ENCODE data around the gene RIPK4.

Gene RIPK4

GRCh38 chr21:41759926-41760325, 6.9 kb downstream of the RIPK4 start:
- no peak overlapping the region for H3K27ac Mint-ChIP-seq
- no peaks in the 10 kb centered on the region for H3K9me3 Mint-ChIP-seq
- H3K4me3 Mint-ChIP-seq, result no peak overlapping the region
- DNase-seq, result no peak
- H3K27me3 Mint-ChIP-seq, result peaks cover 63% of the 10 kb centered on the region
- no peaks in the 10 kb centered on the region for H3K36me3 Mint-ChIP-seq
- CTCF ChIA-PET, result no interaction called here
- peaks cover 5% of the 10 kb centered on the region for H3K4me1 Mint-ChIP-seq

- Mint-ChIP-seq H3K27me3 (peaks cover 58% of the 10 kb centered on the region), H3K36me3 (no peaks in the 10 kb centered on the region), H3K9me3 (no peaks in the 10 kb centered on the region), H3K4me1 (peaks cover 5% of the 10 kb centered on the region), H3K4me3 (no peak overlapping the region), H3K27ac (no peak overlapping the region)
- CTCF ChIA-PET, result interaction anchor here (1.0 kb wide), 1 partner anchor 57 kb away, joined by 3 read pairs; no protein-coding TSS in a partner anchor
- no peak for DNase-seq
Observed at GRCh38 chr21:41759214-41759840, 7.5 kb downstream of the RIPK4 start.

GRCh38 chr21:41758550-41758949, 8.3 kb downstream of the RIPK4 start:
- Mint-ChIP-seq H3K9me3 (no peaks in the 10 kb centered on the region), H3K4me3 (no peak overlapping the region), H3K4me1 (peaks cover 5% of the 10 kb centered on the region), H3K36me3 (no peaks in the 10 kb centered on the region), H3K27ac (no peak overlapping the region), H3K27me3 (peaks cover 53% of the 10 kb centered on the region)
- CTCF ChIA-PET, result interaction anchor here (1.0 kb wide), 1 partner anchor 58 kb away, joined by 3 read pairs; no protein-coding TSS in a partner anchor
- no peak for DNase-seq

GRCh38 chr21:41755934-41756773, 10.7 kb downstream of the RIPK4 start:
- H3K27me3 Mint-ChIP-seq, result peaks cover 42% of the 10 kb centered on the region
- no peak overlapping the region for H3K27ac Mint-ChIP-seq
- H3K4me3 Mint-ChIP-seq, result no peak overlapping the region
- DNase-seq, result no peak
- H3K36me3 Mint-ChIP-seq, result no peaks in the 10 kb centered on the region
- H3K9me3 Mint-ChIP-seq, result no peaks in the 10 kb centered on the region
- CTCF ChIA-PET, result interaction anchor here (1.1 kb wide), 1 partner anchor 146 kb away, joined by 3 read pairs; no protein-coding TSS in a partner anchor
- H3K4me1 Mint-ChIP-seq, result no peaks in the 10 kb centered on the region

GRCh38 chr21:41755258-41755933, 11.5 kb downstream of the RIPK4 start:
- H3K4me3 Mint-ChIP-seq, result no peak overlapping the region
- peaks cover 34% of the 10 kb centered on the region for H3K27me3 Mint-ChIP-seq
- CTCF ChIA-PET, result no interaction called here
- H3K9me3 Mint-ChIP-seq, result no peaks in the 10 kb centered on the region
- no peaks in the 10 kb centered on the region for H3K4me1 Mint-ChIP-seq
- no peak for DNase-seq
- no peak overlapping the region for H3K27ac Mint-ChIP-seq
- H3K36me3 Mint-ChIP-seq, result no peaks in the 10 kb centered on the region

- no peaks in the 10 kb centered on the region for H3K4me1 Mint-ChIP-seq
- CTCF ChIA-PET, result no interaction called here
- H3K27me3 Mint-ChIP-seq, result peaks cover 25% of the 10 kb centered on the region
- no peak overlapping the region for H3K27ac Mint-ChIP-seq
- no peaks in the 10 kb centered on the region for H3K36me3 Mint-ChIP-seq
- no peak for DNase-seq
- H3K9me3 Mint-ChIP-seq, result no peaks in the 10 kb centered on the region
- H3K4me3 Mint-ChIP-seq, result no peak overlapping the region
Observed at GRCh38 chr21:41754479-41754891, 12.4 kb downstream of the RIPK4 start.

- CTCF ChIA-PET, result no interaction called here
- no peak overlapping the region for H3K4me3 Mint-ChIP-seq
- H3K9me3 Mint-ChIP-seq, result no peaks in the 10 kb centered on the region
- no peaks in the 10 kb centered on the region for H3K36me3 Mint-ChIP-seq
- DNase-seq, result no peak
- H3K4me1 Mint-ChIP-seq, result no peaks in the 10 kb centered on the region
- peaks cover 17% of the 10 kb centered on the region for H3K27me3 Mint-ChIP-seq
- H3K27ac Mint-ChIP-seq, result no peak overlapping the region
Observed at GRCh38 chr21:41753006-41753898, 13.6 kb downstream of the RIPK4 start.

GRCh38 chr21:41752231-41752681, 14.6 kb downstream of the RIPK4 start:
- no peaks in the 10 kb centered on the region for H3K4me1 Mint-ChIP-seq
- no peak for DNase-seq
- CTCF ChIA-PET, result no interaction called here
- H3K27ac Mint-ChIP-seq, result no peak overlapping the region
- H3K27me3 Mint-ChIP-seq, result peaks cover 17% of the 10 kb centered on the region
- no peaks in the 10 kb centered on the region for H3K9me3 Mint-ChIP-seq
- H3K4me3 Mint-ChIP-seq, result no peak overlapping the region
- H3K36me3 Mint-ChIP-seq, result no peaks in the 10 kb centered on the region

- no peak overlapping the region for H3K4me3 Mint-ChIP-seq
- CTCF ChIA-PET, result no interaction called here
- no peaks in the 10 kb centered on the region for H3K4me1 Mint-ChIP-seq
- DNase-seq, result no peak
- H3K36me3 Mint-ChIP-seq, result no peaks in the 10 kb centered on the region
- H3K9me3 Mint-ChIP-seq, result no peaks in the 10 kb centered on the region
- H3K27me3 Mint-ChIP-seq, result peaks cover 17% of the 10 kb centered on the region
- no peak overlapping the region for H3K27ac Mint-ChIP-seq
Observed at GRCh38 chr21:41751611-41752011, 15.2 kb downstream of the RIPK4 start.

- Mint-ChIP-seq H3K4me3 (no peak overlapping the region), H3K36me3 (no peaks in the 10 kb centered on the region), H3K27ac (no peak overlapping the region), H3K9me3 (no peaks in the 10 kb centered on the region), H3K4me1 (no peaks in the 10 kb centered on the region), H3K27me3 (peaks cover 17% of the 10 kb centered on the region)
- no peak for DNase-seq
- CTCF ChIA-PET, result no interaction called here
Observed at GRCh38 chr21:41750532-41751151, 16.2 kb downstream of the RIPK4 start.

GRCh38 chr21:41750051-41750450, 16.8 kb downstream of the RIPK4 start:
- no peaks in the 10 kb centered on the region for H3K9me3 Mint-ChIP-seq
- DNase-seq, result no peak
- no peaks in the 10 kb centered on the region for H3K4me1 Mint-ChIP-seq
- H3K27ac Mint-ChIP-seq, result no peak overlapping the region
- no peak overlapping the region for H3K4me3 Mint-ChIP-seq
- CTCF ChIA-PET, result no interaction called here
- H3K27me3 Mint-ChIP-seq, result peaks cover 17% of the 10 kb centered on the region
- H3K36me3 Mint-ChIP-seq, result no peaks in the 10 kb centered on the region

- CTCF ChIA-PET, result no interaction called here
- no peak for DNase-seq
- Mint-ChIP-seq H3K36me3 (no peaks in the 10 kb centered on the region), H3K27me3 (peaks cover 15% of the 10 kb centered on the region), H3K27ac (no peak overlapping the region), H3K9me3 (no peaks in the 10 kb centered on the region), H3K4me1 (no peaks in the 10 kb centered on the region), H3K4me3 (no peak overlapping the region)
Observed at GRCh38 chr21:41749286-41749685, 17.6 kb downstream of the RIPK4 start.

GRCh38 chr21:41747943-41748738, 18.7 kb downstream of the RIPK4 start:
- Mint-ChIP-seq H3K27ac (no peak overlapping the region), H3K27me3 (peaks cover 9% of the 10 kb centered on the region), H3K36me3 (no peaks in the 10 kb centered on the region), H3K4me1 (no peaks in the 10 kb centered on the region), H3K4me3 (no peak overlapping the region), H3K9me3 (no peaks in the 10 kb centered on the region)
- CTCF ChIA-PET, result interaction anchor here (0.6 kb wide), 1 partner anchor 15 kb away, joined by 3 read pairs; no protein-coding TSS in a partner anchor
- no peak for DNase-seq

Data from activated naive CD4-positive, alpha-beta T cell treated with anti-CD3 and anti-CD28 coated beads, Interleukin-2, amount 10 ng/mL, durations not matched to agents 7 days and 5 days (primary cell).